Fibroblast of lung (primary cell): ENCODE results near the gene FLNB. TPM values are rescaled to one million over a fixed set of nuclear protein-coding genes. Genes with fewer than 3 reads are reported as not detected.

ENCODE experiments used
- DNase-seq, 2 donors: peaks; one replicate each; pipeline versions ENCODE4 v3.0.0 to v3.0.0-alpha.2; 2010; ENCODE audit warnings: low read depth in 2 of 2
- H2AFZ ChIP-seq: 2 replicates; pipeline ENCODE4 v1.5.1; 2012; ENCODE audit warnings: low read length, control low read depth, inconsistent platforms
- H3K27ac ChIP-seq: 2 replicates; pipeline ENCODE4 v1.5.1; 2011; ENCODE audit warnings: low read length, control low read depth; ENCODE audit not compliant: insufficient read depth
- H3K27me3 ChIP-seq: 2 replicates; pipeline ENCODE4 v1.5.1; 2011; ENCODE audit warnings: mild to moderate bottlenecking, low read length; ENCODE audit not compliant: control insufficient read depth, insufficient read depth
- H3K36me3 ChIP-seq: 2 replicates; pipeline ENCODE4 v1.5.1; 2011; ENCODE audit warnings: low read length; ENCODE audit not compliant: control insufficient read depth, insufficient read depth
- H3K4me1 ChIP-seq: 2 replicates; pipeline ENCODE4 v1.5.1; 2011; ENCODE audit warnings: low read length; ENCODE audit not compliant: control insufficient read depth, insufficient read depth; ENCODE audit errors: extremely low read depth
- H3K4me2 ChIP-seq: 2 replicates; pipeline ENCODE4 v1.5.1; 2011; ENCODE audit warnings: low read length, control low read depth; ENCODE audit not compliant: insufficient read depth; ENCODE audit errors: extremely low read depth
- H3K4me3 ChIP-seq, 4 experiments: fragments of 200-600 bp in 1 of 4; sonication (generic) in 1 of 4; replicated peaks in 1 of 4; 2 replicates each; pipeline ENCODE4 v1.5.1; 2011 to 2016; ENCODE audit warnings: low read length in 4 of 4, low read depth in 3 of 4, mild to moderate bottlenecking in 3 of 4, control low read depth in 2 of 4, inconsistent platforms in 1 of 4, mixed read lengths in 1 of 4; ENCODE audit not compliant: insufficient read depth in 1 of 4; ENCODE audit errors: control extremely low read depth in 1 of 4
- H3K79me2 ChIP-seq: 2 replicates; pipeline ENCODE4 v1.5.1; 2012; ENCODE audit warnings: mild to moderate bottlenecking, low read length, inconsistent platforms; ENCODE audit not compliant: control insufficient read depth, insufficient read depth
- H3K9ac ChIP-seq: 2 replicates; pipeline ENCODE4 v1.5.1; 2011; ENCODE audit warnings: mild to moderate bottlenecking, low read length, control low read depth; ENCODE audit not compliant: insufficient read depth
- H3K9me3 ChIP-seq: 2 replicates; pipeline ENCODE4 v1.5.1; 2012; ENCODE audit warnings: low read depth, low read length; ENCODE audit not compliant: control insufficient read depth, insufficient read depth
- H4K20me1 ChIP-seq: 2 replicates; pipeline ENCODE4 v1.5.1; 2011; ENCODE audit warnings: low read length; ENCODE audit not compliant: control insufficient read depth, insufficient read depth; ENCODE audit errors: extremely low read depth
- EZH2 ChIP-seq: IDR thresholded peaks from 2 replicates; pipeline ENCODE4 v1.5.1; 2012; ENCODE audit warnings: low read length, control low read depth, mild to moderate bottlenecking; ENCODE audit errors: missing control alignments
- polyA plus RNA-seq, 2 donors: library from polyadenylated mRNA; depleted of rRNA in 1 of 2; stranded (reverse) in 1 of 2; unstranded in 1 of 2; fragments of >200 nt; gene quantifications; 2 replicates each; pipeline ENCODE4 v1.2.1, GENCODE V29; 2011 to 2012; ENCODE audit warnings: missing spikeins in 1 of 2
- total RNA-seq: library from RNA; depleted of rRNA; stranded (reverse); fragments of >200 nt; gene quantifications from 2 replicates; pipeline ENCODE4 v1.2.1, GENCODE V29; 2014
- TF ChIP-seq, protein P1 (sequence below), 2 donors: IDR thresholded peaks in 1 of 2; conservative IDR thresholded peaks in 1 of 2; 1 replicate in 1 of 2; 2 replicates in 1 of 2; pipeline ENCODE4 v1.5.1; 2011 to 2012; ENCODE audit warnings: low read length in 2 of 2, control low read depth in 1 of 2, inconsistent platforms in 1 of 2, low read depth in 1 of 2, mild to moderate bottlenecking in 1 of 2

FLNB gene
- total and polyA plus RNA-seq, 2 donors (not counting 1 experiment from before 2014, with no cell fraction given): 81.7 to 105 TPM

DNA sequence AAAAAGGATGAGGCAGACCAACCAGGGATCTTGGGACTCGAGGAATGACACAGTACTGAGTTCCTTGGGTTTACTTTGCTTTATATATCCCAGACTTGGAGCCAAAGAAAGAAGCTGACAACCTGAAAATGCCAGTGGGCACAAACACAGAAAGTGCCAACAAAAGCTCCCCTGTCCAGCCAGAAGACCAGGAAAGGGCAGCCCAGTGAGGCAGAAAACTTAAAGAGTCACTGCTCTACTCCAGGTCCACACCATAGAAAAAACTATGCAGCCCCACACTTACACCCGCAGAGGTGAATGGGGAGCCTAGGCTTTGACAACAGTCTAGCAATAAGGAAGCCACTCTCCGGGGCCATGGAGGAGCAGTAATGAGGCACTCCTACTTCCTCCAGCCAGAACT lies 80.3 kb downstream of the FLNB start:
- Histone ChIP-seq H3K27ac (no peak overlapping the region), H3K4me2 (no peak overlapping the region), H3K9ac (no peak overlapping the region), H3K9me3 (no peaks in the 10 kb centered on the region), H3K4me1 (no peaks in the 10 kb centered on the region), H3K79me2 (peaks cover 5% of the 10 kb centered on the region), H2AFZ (no peak overlapping the region), H3K27me3 (no peaks in the 10 kb centered on the region), H3K36me3 (no peaks in the 10 kb centered on the region), H3K4me3 (no peak overlapping the region), H4K20me1 (no peaks in the 10 kb centered on the region)
- TF ChIP-seq, protein P1, sequence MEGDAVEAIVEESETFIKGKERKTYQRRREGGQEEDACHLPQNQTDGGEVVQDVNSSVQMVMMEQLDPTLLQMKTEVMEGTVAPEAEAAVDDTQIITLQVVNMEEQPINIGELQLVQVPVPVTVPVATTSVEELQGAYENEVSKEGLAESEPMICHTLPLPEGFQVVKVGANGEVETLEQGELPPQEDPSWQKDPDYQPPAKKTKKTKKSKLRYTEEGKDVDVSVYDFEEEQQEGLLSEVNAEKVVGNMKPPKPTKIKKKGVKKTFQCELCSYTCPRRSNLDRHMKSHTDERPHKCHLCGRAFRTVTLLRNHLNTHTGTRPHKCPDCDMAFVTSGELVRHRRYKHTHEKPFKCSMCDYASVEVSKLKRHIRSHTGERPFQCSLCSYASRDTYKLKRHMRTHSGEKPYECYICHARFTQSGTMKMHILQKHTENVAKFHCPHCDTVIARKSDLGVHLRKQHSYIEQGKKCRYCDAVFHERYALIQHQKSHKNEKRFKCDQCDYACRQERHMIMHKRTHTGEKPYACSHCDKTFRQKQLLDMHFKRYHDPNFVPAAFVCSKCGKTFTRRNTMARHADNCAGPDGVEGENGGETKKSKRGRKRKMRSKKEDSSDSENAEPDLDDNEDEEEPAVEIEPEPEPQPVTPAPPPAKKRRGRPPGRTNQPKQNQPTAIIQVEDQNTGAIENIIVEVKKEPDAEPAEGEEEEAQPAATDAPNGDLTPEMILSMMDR (conservative IDR thresholded peaks at IDR 0.05 in 1 of 2, IDR thresholded peaks at IDR 0.05 in 1 of 2; ENCODE audit: low read depth in 1 of 2, low read length in 2 of 2): no peak
- no peak for TF ChIP-seq EZH2
- DNase-seq: no peak

DNA sequence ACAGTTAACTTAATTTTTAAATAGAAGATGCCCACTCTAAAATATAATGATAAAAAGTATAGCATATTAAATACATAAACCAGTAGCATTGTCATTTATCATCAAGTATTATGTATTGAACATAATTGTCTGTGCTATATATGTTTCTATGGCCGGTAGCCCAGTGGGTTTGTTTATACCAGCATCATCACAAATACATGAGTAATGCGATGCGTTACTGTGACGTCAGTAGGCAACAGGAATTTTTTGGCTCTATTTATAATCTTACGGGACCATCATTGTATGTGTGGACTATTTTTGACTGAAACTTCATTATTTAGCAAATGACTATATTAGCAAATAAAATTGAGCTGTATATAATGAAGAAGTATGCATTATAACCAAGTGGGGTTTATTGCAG lies 82.1 kb downstream of the FLNB start:
- H2AFZ ChIP-seq: no peak overlapping the region
- no peak overlapping the region for H3K9ac ChIP-seq
- H3K4me2 ChIP-seq: no peak overlapping the region
- no peaks in the 10 kb centered on the region for H4K20me1 ChIP-seq
- no peaks in the 10 kb centered on the region for H3K79me2 ChIP-seq
- H3K9me3 ChIP-seq: no peaks in the 10 kb centered on the region
- TF ChIP-seq EZH2: no peak
- TF ChIP-seq, protein P1 (conservative IDR thresholded peaks at IDR 0.05 in 1 of 2, IDR thresholded peaks at IDR 0.05 in 1 of 2; ENCODE audit: low read depth in 1 of 2, low read length in 2 of 2): no peak
- no peaks in the 10 kb centered on the region for H3K4me1 ChIP-seq
- no peak overlapping the region for H3K4me3 ChIP-seq
- DNase-seq: peak; percentile 32 to 66
- H3K36me3 ChIP-seq: no peaks in the 10 kb centered on the region
- H3K27me3 ChIP-seq: no peaks in the 10 kb centered on the region
- no peak overlapping the region for H3K27ac ChIP-seq

- Histone ChIP-seq H3K4me2 (no peak overlapping the region), H3K4me1 (no peaks in the 10 kb centered on the region), H2AFZ (no peak overlapping the region), H3K27me3 (no peaks in the 10 kb centered on the region), H3K9me3 (no peaks in the 10 kb centered on the region), H3K79me2 (no peaks in the 10 kb centered on the region), H3K4me3 (no peak overlapping the region), H4K20me1 (no peaks in the 10 kb centered on the region), H3K27ac (no peak overlapping the region), H3K9ac (no peak overlapping the region), H3K36me3 (peaks cover 3% of the 10 kb centered on the region)
- TF ChIP-seq EZH2: no peak
- TF ChIP-seq, protein P1 (conservative IDR thresholded peaks at IDR 0.05 in 1 of 2, IDR thresholded peaks at IDR 0.05 in 1 of 2; ENCODE audit: low read depth in 1 of 2, low read length in 2 of 2): no peak
- peak in 1 of 2 donors; percentile 51 for DNase-seq
These were observed 84.3 kb downstream of the FLNB start for GRCh38 chr3:58092521-58092920.
